ENCODE measurements around the gene IDH3G. TPM values are rescaled to one million over a fixed set of nuclear protein-coding genes. Genes with fewer than 3 reads are reported as not detected.
A peak's percentile ranks its signal among the peaks of the same experiment; 100 is the strongest.

The IDH3G gene
- total RNA-seq, 1 experiment from 2014 or later, result 89.4 TPM

DNA sequence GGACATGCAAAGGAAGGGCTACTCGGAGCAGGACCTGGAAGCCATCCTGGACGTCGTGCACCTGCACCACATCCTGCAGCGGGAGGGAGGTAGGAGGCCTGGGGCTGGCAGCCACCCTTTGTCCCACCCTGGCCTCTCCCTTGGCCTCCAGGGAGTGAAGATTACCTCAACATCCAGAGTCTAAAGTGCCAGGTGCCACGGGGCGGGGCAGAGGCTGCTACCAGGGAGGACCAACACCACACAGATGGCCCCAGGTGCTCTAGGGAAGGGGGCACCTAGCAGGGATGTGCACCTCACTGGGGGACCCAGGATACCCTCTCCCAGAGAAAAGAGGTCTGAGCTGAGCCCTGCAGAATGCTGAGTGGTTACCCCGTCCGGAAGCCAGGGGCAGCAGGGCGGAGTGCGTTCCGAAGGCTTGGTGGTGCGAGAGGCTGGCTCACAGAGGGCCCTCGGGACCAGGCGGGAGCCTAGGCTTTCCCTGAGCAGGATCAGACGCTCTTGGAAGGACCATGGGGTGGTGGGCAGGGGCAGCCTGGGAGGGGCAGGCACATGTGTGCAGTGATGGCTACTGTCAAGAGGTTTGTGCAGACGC, 53.4 kb downstream of the IDH3G start:
- H3K27me3 ChIP-seq (ENCODE audit: control insufficient read depth, insufficient read depth, low read length), result no peaks in the 10 kb centered on the region
- DNase-seq (ENCODE audit: low read depth, low spot score), result no peak
- CTCF ChIA-PET, result no interaction called here
- no peaks in the 10 kb centered on the region for H3K36me3 ChIP-seq (ENCODE audit: control insufficient read depth, insufficient read depth, low read length)
- TF ChIP-seq, protein P1, sequence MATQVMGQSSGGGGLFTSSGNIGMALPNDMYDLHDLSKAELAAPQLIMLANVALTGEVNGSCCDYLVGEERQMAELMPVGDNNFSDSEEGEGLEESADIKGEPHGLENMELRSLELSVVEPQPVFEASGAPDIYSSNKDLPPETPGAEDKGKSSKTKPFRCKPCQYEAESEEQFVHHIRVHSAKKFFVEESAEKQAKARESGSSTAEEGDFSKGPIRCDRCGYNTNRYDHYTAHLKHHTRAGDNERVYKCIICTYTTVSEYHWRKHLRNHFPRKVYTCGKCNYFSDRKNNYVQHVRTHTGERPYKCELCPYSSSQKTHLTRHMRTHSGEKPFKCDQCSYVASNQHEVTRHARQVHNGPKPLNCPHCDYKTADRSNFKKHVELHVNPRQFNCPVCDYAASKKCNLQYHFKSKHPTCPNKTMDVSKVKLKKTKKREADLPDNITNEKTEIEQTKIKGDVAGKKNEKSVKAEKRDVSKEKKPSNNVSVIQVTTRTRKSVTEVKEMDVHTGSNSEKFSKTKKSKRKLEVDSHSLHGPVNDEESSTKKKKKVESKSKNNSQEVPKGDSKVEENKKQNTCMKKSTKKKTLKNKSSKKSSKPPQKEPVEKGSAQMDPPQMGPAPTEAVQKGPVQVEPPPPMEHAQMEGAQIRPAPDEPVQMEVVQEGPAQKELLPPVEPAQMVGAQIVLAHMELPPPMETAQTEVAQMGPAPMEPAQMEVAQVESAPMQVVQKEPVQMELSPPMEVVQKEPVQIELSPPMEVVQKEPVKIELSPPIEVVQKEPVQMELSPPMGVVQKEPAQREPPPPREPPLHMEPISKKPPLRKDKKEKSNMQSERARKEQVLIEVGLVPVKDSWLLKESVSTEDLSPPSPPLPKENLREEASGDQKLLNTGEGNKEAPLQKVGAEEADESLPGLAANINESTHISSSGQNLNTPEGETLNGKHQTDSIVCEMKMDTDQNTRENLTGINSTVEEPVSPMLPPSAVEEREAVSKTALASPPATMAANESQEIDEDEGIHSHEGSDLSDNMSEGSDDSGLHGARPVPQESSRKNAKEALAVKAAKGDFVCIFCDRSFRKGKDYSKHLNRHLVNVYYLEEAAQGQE (IDR thresholded peaks at IDR 0.05; ENCODE audit: insufficient read depth in 1 of 2, low read depth in 2 of 2, low read length in 1 of 2), result no peak
- TF ChIP-seq CTCF (IDR thresholded peaks at IDR 0.05) (no peak), SIN3A (IDR thresholded peaks at IDR 0.05; ENCODE audit: borderline replicate concordance, insufficient read depth, low read depth, low read length) (no peak), POLR2AphosphoS5 (IDR thresholded peaks at IDR 0.05; ENCODE audit: low read depth, low read length) (no peak), TCF7L2 (IDR thresholded peaks at IDR 0.05; ENCODE audit: low read depth, low read length) (no peak)
- no peak overlapping the region for H3K27ac ChIP-seq (ENCODE audit: low read length)
- BruUV-seq (replicated peaks), result no TSS peak
- no peak for ATAC-seq
- H3K4me1 ChIP-seq (ENCODE audit: control insufficient read depth, insufficient read depth, low read length), result no peaks in the 10 kb centered on the region
- no peaks in the 10 kb centered on the region for H3K9me3 ChIP-seq (ENCODE audit: control insufficient read depth, insufficient read depth, low read depth, low read length)
- POLR2A ChIA-PET, result no interaction called here
- intact Hi-C loops (cut with micrococcal nuclease; ENCODE audit: unreplicated experiment), result no loop called here
- no peak overlapping the region for H3K4me3 ChIP-seq (ENCODE audit: low read depth in 2 of 2, low read length in 2 of 2)
- in situ Hi-C loops (cut with HindIII; ENCODE audit: low pct_unique_long_range_greater_than_20kb, low sequenced_read_pairs), result no loop called here

- Histone ChIP-seq H3K4me1 (ENCODE audit: control insufficient read depth, insufficient read depth, low read length) (no peaks in the 10 kb centered on the region), H3K4me3 (ENCODE audit: low read depth in 2 of 2, low read length in 2 of 2) (no peak overlapping the region), H3K27me3 (ENCODE audit: control insufficient read depth, insufficient read depth, low read length) (no peaks in the 10 kb centered on the region), H3K27ac (ENCODE audit: low read length) (no peak overlapping the region), H3K36me3 (ENCODE audit: control insufficient read depth, insufficient read depth, low read length) (no peaks in the 10 kb centered on the region), H3K9me3 (ENCODE audit: control insufficient read depth, insufficient read depth, low read depth, low read length) (no peaks in the 10 kb centered on the region)
- intact Hi-C loops (cut with micrococcal nuclease; ENCODE audit: unreplicated experiment) (no loop called here), in situ Hi-C loops (cut with HindIII; ENCODE audit: low pct_unique_long_range_greater_than_20kb, low sequenced_read_pairs) (no loop called here)
- ChIA-PET CTCF (no interaction called here), POLR2A (no interaction called here)
- DNase-seq (ENCODE audit: low read depth, low spot score) (no peak), ATAC-seq (peak; percentile 35; the same call in 1 of the 2 replicates)
- no peak for TF ChIP-seq POLR2AphosphoS5 (IDR thresholded peaks at IDR 0.05; ENCODE audit: low read depth, low read length)
- TF ChIP-seq SIN3A (IDR thresholded peaks at IDR 0.05; ENCODE audit: borderline replicate concordance, insufficient read depth, low read depth, low read length), result no peak
- no peak for TF ChIP-seq TCF7L2 (IDR thresholded peaks at IDR 0.05; ENCODE audit: low read depth, low read length)
- no peak for TF ChIP-seq CTCF (IDR thresholded peaks at IDR 0.05)
- TF ChIP-seq, protein P1 (IDR thresholded peaks at IDR 0.05; ENCODE audit: insufficient read depth in 1 of 2, low read depth in 2 of 2, low read length in 1 of 2), result no peak
- BruUV-seq (replicated peaks), result no TSS peak
Observed at GRCh38 chrX:153739754-153740486, 54.3 kb downstream of the IDH3G start.
